LNCaP clone FGC (cell line): ENCODE measurements around the gene ODF2.

Experiments
- DNase-seq: peaks from one replicate; pipeline ENCODE4 v3.0.0-alpha.2; 2011; ENCODE audit warnings: low read depth
- H3K4me3 ChIP-seq: 2 replicates; pipeline ENCODE4 v1.5.1; 2011; ENCODE audit warnings: mild to moderate bottlenecking, low read depth, low read length, control low read depth
- TF ChIP-seq, protein P1 (sequence below): IDR thresholded peaks from 2 replicates; pipeline ENCODE4 v1.5.1; 2012; ENCODE audit warnings: mild to moderate bottlenecking; ENCODE audit not compliant: control insufficient read depth, insufficient read depth; ENCODE audit errors: extremely low read depth

Gene ODF2

DNA sequence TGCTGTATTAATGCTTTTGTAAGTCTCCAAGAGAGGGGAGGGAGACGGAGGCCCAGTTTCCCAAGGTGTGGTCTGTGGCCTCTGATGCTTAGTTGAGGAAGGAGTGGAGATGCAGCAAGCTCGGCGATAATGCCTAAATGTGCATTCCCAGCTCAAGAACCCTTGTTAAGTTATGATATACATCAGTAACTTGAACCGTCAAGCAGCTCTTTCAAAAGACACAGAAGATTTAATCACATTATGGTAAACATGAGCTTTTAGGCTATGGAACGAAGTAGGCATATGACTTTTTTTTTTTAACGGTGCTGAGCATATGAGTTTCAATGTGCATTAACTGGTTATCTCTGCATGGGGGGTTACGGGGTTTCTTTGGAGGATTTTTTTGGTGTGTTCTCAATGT, 26.4 kb downstream of the ODF2 start:
- no peak overlapping the region for H3K4me3 ChIP-seq
- DNase-seq: no peak
- TF ChIP-seq, protein P1, sequence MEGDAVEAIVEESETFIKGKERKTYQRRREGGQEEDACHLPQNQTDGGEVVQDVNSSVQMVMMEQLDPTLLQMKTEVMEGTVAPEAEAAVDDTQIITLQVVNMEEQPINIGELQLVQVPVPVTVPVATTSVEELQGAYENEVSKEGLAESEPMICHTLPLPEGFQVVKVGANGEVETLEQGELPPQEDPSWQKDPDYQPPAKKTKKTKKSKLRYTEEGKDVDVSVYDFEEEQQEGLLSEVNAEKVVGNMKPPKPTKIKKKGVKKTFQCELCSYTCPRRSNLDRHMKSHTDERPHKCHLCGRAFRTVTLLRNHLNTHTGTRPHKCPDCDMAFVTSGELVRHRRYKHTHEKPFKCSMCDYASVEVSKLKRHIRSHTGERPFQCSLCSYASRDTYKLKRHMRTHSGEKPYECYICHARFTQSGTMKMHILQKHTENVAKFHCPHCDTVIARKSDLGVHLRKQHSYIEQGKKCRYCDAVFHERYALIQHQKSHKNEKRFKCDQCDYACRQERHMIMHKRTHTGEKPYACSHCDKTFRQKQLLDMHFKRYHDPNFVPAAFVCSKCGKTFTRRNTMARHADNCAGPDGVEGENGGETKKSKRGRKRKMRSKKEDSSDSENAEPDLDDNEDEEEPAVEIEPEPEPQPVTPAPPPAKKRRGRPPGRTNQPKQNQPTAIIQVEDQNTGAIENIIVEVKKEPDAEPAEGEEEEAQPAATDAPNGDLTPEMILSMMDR: no peak

DNA sequence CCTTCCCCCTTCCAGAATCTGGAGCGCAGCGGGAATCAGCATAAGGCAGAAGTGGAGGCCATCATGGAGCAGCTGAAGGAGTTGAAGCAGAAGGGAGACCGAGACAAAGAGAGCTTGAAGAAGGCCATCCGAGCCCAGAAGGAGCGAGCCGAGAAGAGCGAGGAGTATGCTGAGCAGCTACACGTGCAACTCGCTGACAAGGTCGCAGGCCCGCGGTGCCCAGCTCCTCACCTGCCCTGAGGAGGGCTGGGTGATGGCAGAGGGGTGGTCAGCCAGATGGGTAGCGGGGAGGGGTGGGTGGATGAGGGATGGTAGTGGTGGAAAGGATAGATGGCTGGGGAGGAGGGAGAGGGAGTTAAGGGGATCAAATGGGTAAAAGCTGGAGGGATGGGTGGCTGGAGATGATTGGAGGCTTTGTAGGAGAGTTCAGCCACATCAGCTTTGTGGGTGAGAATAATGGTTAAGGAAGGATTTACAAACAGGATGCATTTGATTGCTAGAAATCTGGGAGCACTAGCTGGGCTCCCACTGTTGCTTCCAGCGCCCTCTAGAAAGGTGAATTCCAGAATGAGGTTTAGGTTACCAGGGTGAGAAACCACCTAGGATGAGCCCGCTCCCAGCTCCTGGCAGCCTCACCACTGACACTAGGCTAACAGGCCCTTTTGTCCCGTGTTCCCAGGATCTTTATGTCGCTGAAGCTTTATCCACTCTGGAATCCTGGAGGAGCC, 29.0 kb downstream of the ODF2 start:
- DNase-seq: no peak
- H3K4me3 ChIP-seq: no peak overlapping the region
- TF ChIP-seq, protein P1: no peak

DNA sequence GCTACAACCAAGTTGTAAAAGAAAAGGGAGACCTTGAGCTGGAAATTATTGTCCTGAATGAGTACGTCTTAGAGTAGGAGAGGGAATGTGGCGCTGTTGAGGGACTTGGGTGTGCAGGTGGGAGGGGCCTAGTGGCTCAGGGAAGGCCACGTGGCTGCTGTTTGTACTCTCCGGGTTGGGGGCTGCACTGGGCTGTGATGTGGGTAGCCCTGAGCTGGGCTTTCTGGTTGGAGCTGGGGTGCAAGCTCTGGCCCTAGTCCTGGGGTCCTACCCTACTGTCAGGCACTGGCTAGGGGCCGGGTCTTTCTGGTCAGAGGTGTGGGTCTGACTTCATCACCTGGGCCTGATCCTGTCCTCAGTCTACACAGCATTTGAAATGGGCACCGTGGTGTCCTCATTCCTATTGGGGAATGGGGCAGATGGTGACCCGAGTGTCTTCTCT, 29.6 kb downstream of the ODF2 start:
- DNase-seq: no peak
- TF ChIP-seq, protein P1: no peak

DNA sequence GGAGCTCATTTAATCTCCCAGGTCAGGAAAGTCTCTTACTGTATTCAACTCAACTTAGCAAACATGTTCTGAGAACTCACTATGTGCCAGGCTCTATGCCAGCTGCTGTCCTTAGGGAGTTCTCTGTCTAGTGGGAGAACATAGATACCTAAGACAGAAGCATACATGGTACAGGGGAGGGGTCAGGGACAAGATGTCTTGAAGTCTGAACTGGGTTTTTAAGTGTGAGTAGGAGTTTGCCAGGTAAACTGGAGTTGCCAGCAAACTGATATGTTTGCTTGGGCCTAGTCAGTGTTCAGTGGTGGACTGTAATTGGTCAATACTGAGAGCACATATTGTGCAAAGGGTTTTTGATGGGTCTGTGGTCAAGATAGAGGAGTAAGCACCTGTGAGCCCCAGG, 30.4 kb downstream of the ODF2 start:
- no peak for DNase-seq
- H3K4me3 ChIP-seq: no peak overlapping the region
- TF ChIP-seq, protein P1: no peak

More for the DNA sequence above, 29.6 kb downstream of the ODF2 start:
- H3K4me3 ChIP-seq: no peak overlapping the region

DNA sequence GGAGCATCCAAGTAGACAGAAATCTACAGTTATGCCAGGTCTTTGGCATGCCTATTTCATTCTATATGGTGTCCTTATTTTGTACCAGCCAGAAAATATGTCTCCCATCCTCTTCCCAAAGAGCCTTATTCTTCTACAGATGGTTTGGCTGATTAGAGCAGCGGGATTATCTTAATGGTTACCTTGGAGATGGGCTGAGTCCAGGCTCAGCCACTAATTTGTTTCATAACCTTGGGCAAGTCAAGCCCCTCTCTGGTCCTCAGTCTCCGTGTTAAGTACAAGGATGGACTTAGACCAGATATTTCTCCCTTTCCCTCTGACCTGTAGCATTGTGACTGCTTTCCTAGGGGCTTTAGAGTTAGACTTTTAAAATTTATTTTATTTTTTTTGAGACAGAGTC, 37.6 kb downstream of the ODF2 start:
- H3K4me3 ChIP-seq: no peak overlapping the region
- TF ChIP-seq, protein P1: no peak
- DNase-seq: no peak

DNA sequence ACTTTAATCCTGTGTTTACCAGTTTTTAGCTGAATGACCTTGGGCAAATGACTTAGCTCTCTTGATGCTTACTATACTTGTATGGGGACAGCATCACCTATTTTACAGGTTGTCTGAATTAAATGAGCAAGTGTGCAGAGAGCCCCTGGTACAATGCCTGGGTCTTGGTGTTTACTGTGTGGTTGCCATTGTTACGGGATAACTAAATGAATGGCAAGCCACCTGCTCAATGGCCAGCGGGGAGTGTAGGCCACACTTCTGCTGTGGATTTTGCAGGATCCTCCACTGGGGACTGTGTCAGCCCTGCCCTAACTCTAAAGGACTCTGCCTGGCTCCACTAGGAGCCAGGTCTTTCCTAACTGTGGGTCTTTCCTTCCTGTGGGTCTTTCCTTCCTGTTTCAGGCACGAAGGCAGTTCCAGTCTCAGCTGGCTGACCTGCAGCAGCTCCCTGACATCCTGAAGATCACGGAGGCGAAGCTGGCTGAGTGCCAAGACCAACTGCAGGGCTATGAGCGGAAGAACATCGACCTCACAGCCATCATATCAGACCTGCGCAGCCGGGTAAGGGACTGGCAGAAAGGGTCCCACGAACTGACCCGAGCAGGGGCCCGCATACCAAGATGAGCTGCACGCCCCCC, 38.4 kb downstream of the ODF2 start:
- TF ChIP-seq, protein P1: no peak
- no peak overlapping the region for H3K4me3 ChIP-seq
- DNase-seq: no peak
